GM12878 (cell line): ENCODE data around the gene MED22. TPM values are rescaled to one million over a fixed set of nuclear protein-coding genes. Genes with fewer than 3 reads are reported as not detected.

Experiments used
- ATAC-seq: fragments of 200-7000 bp; cut with Tn5 transposase; 3 replicates; pipeline ENCODE4 v1.9.1; 2020; ENCODE audit warnings: mild to moderate bottlenecking, moderate library complexity
- BruUV-seq: library from RNA; stranded (reverse); fragments of 400-500 nt; replicated peaks from 2 replicates; lab custom pipeline; 2021; lab: Mats Ljungman, UMichigan
- CTCF ChIA-PET: fragments of 300-600 bp; sonication (Branson Sonifier 250); formaldehyde crosslinking; extraction: SDS; loops from one replicate; lab custom pipeline; 2021; ENCODE audit warnings: inconsistent platforms; lab: Yijun Ruan, JAX
- POLR2A ChIA-PET: fragments of 350-600 bp; formaldehyde crosslinking; extraction: SDS; loops from one replicate; lab custom pipeline; 2021; ENCODE audit warnings: inconsistent platforms; lab: Charles Lee
- RAD21 ChIA-PET: fragments of 300-600 bp; sonication (Branson Sonifier 250); formaldehyde crosslinking; loops from one replicate; lab custom pipeline; 2023; ENCODE audit warnings: antibody characterized with exemption; ENCODE audit not compliant: unreplicated experiment; lab: Charles Lee
- SMC1A ChIA-PET: fragments of 300-600 bp; sonication (Branson Sonifier 250); formaldehyde crosslinking; loops from one replicate; lab custom pipeline; 2023; ENCODE audit not compliant: unreplicated experiment, uncharacterized antibody; lab: Charles Lee
- DNase-seq: peaks from one replicate; pipeline ENCODE4 v3.0.0-alpha.2; 2011; ENCODE audit warnings: low read depth, low spot score
- FAIRE-seq: peaks from 3 replicates; lab custom pipeline; 2011; peaks lifted over from hg19 to GRCh38; lab: Jason Lieb, UNC
- H2AFZ ChIP-seq: 2 replicates; pipeline ENCODE4 v1.6.0; 2011; ENCODE audit warnings: low read depth, low read length, control low read depth; ENCODE audit not compliant: control insufficient read depth
- H3K27ac ChIP-seq: 2 replicates; pipeline ENCODE4 v1.5.1; 2011; ENCODE audit warnings: control low read depth; ENCODE audit not compliant: control insufficient read depth, insufficient read depth
- H3K27me3 ChIP-seq, 2 experiments: replicated peaks in 1 of 2; 2 replicates each; pipeline versions ENCODE4 v1.6.0 to v1.6.1; 2011; ENCODE audit warnings: low read length in 1 of 2; ENCODE audit not compliant: control insufficient read depth in 2 of 2, insufficient read depth in 2 of 2
- H3K36me3 ChIP-seq, 2 experiments: 2 replicates each; pipeline ENCODE4 v1.5.1; 2011; ENCODE audit warnings: low read length in 1 of 2; ENCODE audit not compliant: control insufficient read depth in 2 of 2, insufficient read depth in 2 of 2
- H3K4me1 ChIP-seq: 2 replicates; pipeline ENCODE4 v1.6.1; 2011; ENCODE audit warnings: mild to moderate bottlenecking, low read length, moderate library complexity, mixed read lengths; ENCODE audit not compliant: control insufficient read depth, insufficient read depth
- H3K4me2 ChIP-seq: 2 replicates; pipeline ENCODE4 v1.6.0; 2011; ENCODE audit warnings: control low read depth; ENCODE audit not compliant: control insufficient read depth, insufficient read depth
- H3K4me3 ChIP-seq: fragments of 200-600 bp; sonication (generic); 2 replicates; pipeline ENCODE4 v1.5.1; 2016
- H3K79me2 ChIP-seq: 2 replicates; pipeline ENCODE4 v1.6.0; 2011; ENCODE audit warnings: low read length; ENCODE audit not compliant: control insufficient read depth, insufficient read depth
- H3K9ac ChIP-seq: 2 replicates; pipeline ENCODE4 v1.8.0; 2011; ENCODE audit warnings: low read length, control low read depth, mixed read lengths; ENCODE audit not compliant: control insufficient read depth, insufficient read depth
- H3K9me3 ChIP-seq: replicated peaks from 3 replicates; pipeline ENCODE4 v1.5.1; 2011; ENCODE audit warnings: mild to moderate bottlenecking, low read length; ENCODE audit not compliant: control insufficient read depth, insufficient read depth
- H4K20me1 ChIP-seq: 2 replicates; pipeline ENCODE4 v1.6.0; 2011; ENCODE audit not compliant: control insufficient read depth, insufficient read depth
- ATF7 ChIP-seq: fragments of 450-650 bp; IDR thresholded peaks from 2 replicates; pipeline ENCODE4 v1.6.1; 2016; ENCODE audit warnings: low read depth, mild to moderate bottlenecking
- BMI1 ChIP-seq: fragments of 450-650 bp; IDR thresholded peaks from 2 replicates; pipeline ENCODE4 v1.6.1; 2016; ENCODE audit warnings: mild to moderate bottlenecking, moderate library complexity, borderline replicate concordance
- BRCA1 ChIP-seq: IDR thresholded peaks from 2 replicates; pipeline ENCODE4 v1.6.1; 2011; ENCODE audit warnings: low read depth, low read length, improper control_type of control experiment
- ESRRA ChIP-seq: IDR thresholded peaks from 2 replicates; pipeline ENCODE4 v1.6.1; 2012; ENCODE audit warnings: mild to moderate bottlenecking, low read length, improper control_type of control experiment
- LARP7 ChIP-seq: fragments of 450-650 bp; IDR thresholded peaks from 2 replicates; pipeline ENCODE4 v1.6.1; 2017; ENCODE audit warnings: mild to moderate bottlenecking
- MEF2A ChIP-seq: IDR thresholded peaks from 2 replicates; pipeline ENCODE4 v1.6.1; 2011; ENCODE audit warnings: low read depth, mild to moderate bottlenecking, low read length, moderate library complexity; ENCODE audit not compliant: insufficient read depth
- MYC ChIP-seq: IDR thresholded peaks from 2 replicates; pipeline ENCODE4 v1.6.1; 2011; ENCODE audit warnings: mild to moderate bottlenecking, low read length, moderate library complexity, inconsistent platforms; ENCODE audit not compliant: insufficient read depth, insufficient replicate concordance, insufficient read length, severe bottlenecking
- NR2C1 ChIP-seq: fragments of 450-650 bp; IDR thresholded peaks from 2 replicates; pipeline ENCODE4 v1.6.1; 2017; ENCODE audit warnings: antibody characterized with exemption, mild to moderate bottlenecking, moderate library complexity
- RB1 ChIP-seq: fragments of 450-650 bp; formaldehyde crosslinking; IDR thresholded peaks from 2 replicates; pipeline ENCODE4 v1.6.1; 2017; ENCODE audit warnings: mild to moderate bottlenecking, borderline replicate concordance
- SREBF1 ChIP-seq: IDR thresholded peaks from 2 replicates; pipeline ENCODE4 v1.6.1; 2012; ENCODE audit warnings: mild to moderate bottlenecking, low read length
- SUZ12 ChIP-seq: fragments of 200-600 bp; sonication (generic); IDR thresholded peaks from one replicate; pipeline ENCODE4 v1.6.1; 2018; ENCODE audit warnings: antibody characterized with exemption, mild to moderate bottlenecking; ENCODE audit not compliant: unreplicated experiment
- USF1 ChIP-seq: IDR thresholded peaks from 2 replicates; pipeline ENCODE4 v1.6.1; 2011; ENCODE audit warnings: borderline replicate concordance, low read depth, mild to moderate bottlenecking, moderate library complexity, mixed read lengths, low read length; ENCODE audit not compliant: insufficient read depth; ENCODE audit errors: extremely low read length
- YY1 ChIP-seq: IDR thresholded peaks from 2 replicates; pipeline ENCODE4 v1.6.1; 2011; ENCODE audit warnings: low read depth, mild to moderate bottlenecking, low read length
- ZBTB11 ChIP-seq: fragments of 450-650 bp; formaldehyde crosslinking; IDR thresholded peaks from 2 replicates; pipeline ENCODE4 v1.5.0; 2022; ENCODE audit warnings: mild to moderate bottlenecking, missing genetic modification characterization
- ZNF384 ChIP-seq: IDR thresholded peaks from 2 replicates; pipeline ENCODE4 v1.6.1; 2012; ENCODE audit warnings: low read depth, mild to moderate bottlenecking, low read length, improper control_type of control experiment, borderline replicate concordance
- WGBS: methylation state at CpG from one replicate; pipeline ENCODE4 v1.1.6; 2016; ENCODE audit warnings: low lambda C conversion rate; ENCODE audit not compliant: insufficient replicate concordance, insufficient coverage; ENCODE audit errors: missing lambda C conversion rate; 5-methylcytosine and 5-hydroxymethylcytosine counted together
- in situ Hi-C: fragments of 300-500 bp; cut with MboI; formaldehyde crosslinking; loops from 9 replicates; pipeline ENCODE4 v1.14.3; 2018; ENCODE audit warnings: mixed read lengths
- intact Hi-C: fragments of 100-400 bp; cut with micrococcal nuclease; formaldehyde crosslinking; loops from one replicate; pipeline ENCODE4 v1.14.2; 2022; ENCODE audit not compliant: unreplicated experiment
- polyA plus RNA-seq, 11 experiments: library from polyadenylated mRNA; depleted of rRNA in 4 of 11; unstranded in 6 of 11; stranded (reverse) in 5 of 11; fragments of >200 nt; fragmentation: Nextera tagmentation in 4 of 11; fragmentation: Illumina TruSeq in 1 of 11; extraction: Ambion mirVana in 4 of 11; extraction: Trizol in 1 of 11; gene quantifications; 1 replicate in 1 of 11; 2 replicates in 10 of 11; pipeline versions ENCODE4 v1.2.1 to v1.2.3, GENCODE V29; 2011 to 2016; ENCODE audit warnings: inconsistent platforms in 2 of 11, missing spikeins in 2 of 11, low read depth in 1 of 11
- total RNA-seq, 4 experiments: library from RNA; depleted of rRNA in 3 of 4; stranded (reverse); fragments of >200 nt in 3 of 4; fragmentation: Illumina TruSeq in 1 of 4; extraction: Trizol in 1 of 4; gene quantifications; 2 replicates each; pipeline versions ENCODE4 v1.2.1 to v1.2.3, GENCODE V29; 2013 to 2021
- TF ChIP-seq, protein P1 (sequence below): IDR thresholded peaks from 2 replicates; pipeline ENCODE4 v1.6.1; 2012; ENCODE audit warnings: mild to moderate bottlenecking, low read depth, low read length

The MED22 gene
- total and polyA plus RNA-seq, 10 of the 15 experiments (the other 5 are each of a cell fraction or from before 2014, with no cell fraction given): 1.4 to 42.1 (median 24.6) TPM

DNA sequence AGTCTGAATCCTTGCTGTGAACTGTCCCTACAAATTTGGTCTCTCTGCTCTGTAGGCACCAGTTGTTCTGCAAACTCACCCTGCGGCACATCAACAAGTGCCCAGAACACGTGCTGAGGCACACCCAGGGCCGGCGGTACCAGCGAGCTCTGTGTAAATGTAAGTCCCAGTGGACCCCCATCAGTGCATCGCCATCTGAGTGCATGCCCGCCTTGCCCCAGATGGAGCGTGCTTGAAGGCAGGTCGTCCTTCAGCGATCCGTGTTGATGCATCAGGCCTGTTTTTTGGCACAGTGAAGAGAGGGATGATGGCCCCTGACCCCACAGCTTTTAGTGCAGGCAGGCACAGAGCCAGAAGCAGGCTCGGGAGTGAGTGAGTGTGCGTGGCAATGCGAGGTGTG lies 9.7 kb upstream of the MED22 start:
- ChIA-PET CTCF (interaction anchor here (0.9 to 3.1 kb wide), 3 partner anchors 12 to 27 kb away, joined by 3 to 16 read pairs (median 4); no protein-coding TSS in a partner anchor), SMC1A (interaction anchor here (1.1 to 1.5 kb wide), 3 partner anchors 15 to 171 kb away, joined by 3 to 5 read pairs (median 3); no protein-coding TSS in a partner anchor), POLR2A (interaction anchor here (1.0 to 1.7 kb wide), 6 partner anchors 10 to 327 kb away, joined by 3 to 7 read pairs (median 4); partner anchors contain the start of genes MED22 and RPL7A), RAD21 (no interaction called here)
- Histone ChIP-seq H4K20me1 (no peaks in the 10 kb centered on the region), H3K4me2 (peak overlapping the region; percentile 79), H3K9ac (no peak overlapping the region), H2AFZ (no peak overlapping the region), H3K9me3 (no peaks in the 10 kb centered on the region), H3K79me2 (peaks cover 21% of the 10 kb centered on the region), H3K4me3 (peak overlapping the region; percentile 91), H3K36me3 (peaks cover 17 to 30% of the 10 kb centered on the region in 2 experiments; a peak in 3 of 4 replicates), H3K27ac (no peak overlapping the region), H3K27me3 (no peaks in the 10 kb centered on the region), H3K4me1 (no peaks in the 10 kb centered on the region; the same call in none of the 2 replicates)
- DNase-seq (no peak), ATAC-seq (no peak), FAIRE-seq (no peak)
- in situ Hi-C loops: no loop called here
- 87% methylated on average over 14 of the region's 14 CpGs for WGBS
- BruUV-seq: no TSS peak
- intact Hi-C loops: no loop called here
- TF ChIP-seq SUZ12: no peak
- no peak for TF ChIP-seq MYC
- TF ChIP-seq YY1: no peak
- TF ChIP-seq, protein P1, sequence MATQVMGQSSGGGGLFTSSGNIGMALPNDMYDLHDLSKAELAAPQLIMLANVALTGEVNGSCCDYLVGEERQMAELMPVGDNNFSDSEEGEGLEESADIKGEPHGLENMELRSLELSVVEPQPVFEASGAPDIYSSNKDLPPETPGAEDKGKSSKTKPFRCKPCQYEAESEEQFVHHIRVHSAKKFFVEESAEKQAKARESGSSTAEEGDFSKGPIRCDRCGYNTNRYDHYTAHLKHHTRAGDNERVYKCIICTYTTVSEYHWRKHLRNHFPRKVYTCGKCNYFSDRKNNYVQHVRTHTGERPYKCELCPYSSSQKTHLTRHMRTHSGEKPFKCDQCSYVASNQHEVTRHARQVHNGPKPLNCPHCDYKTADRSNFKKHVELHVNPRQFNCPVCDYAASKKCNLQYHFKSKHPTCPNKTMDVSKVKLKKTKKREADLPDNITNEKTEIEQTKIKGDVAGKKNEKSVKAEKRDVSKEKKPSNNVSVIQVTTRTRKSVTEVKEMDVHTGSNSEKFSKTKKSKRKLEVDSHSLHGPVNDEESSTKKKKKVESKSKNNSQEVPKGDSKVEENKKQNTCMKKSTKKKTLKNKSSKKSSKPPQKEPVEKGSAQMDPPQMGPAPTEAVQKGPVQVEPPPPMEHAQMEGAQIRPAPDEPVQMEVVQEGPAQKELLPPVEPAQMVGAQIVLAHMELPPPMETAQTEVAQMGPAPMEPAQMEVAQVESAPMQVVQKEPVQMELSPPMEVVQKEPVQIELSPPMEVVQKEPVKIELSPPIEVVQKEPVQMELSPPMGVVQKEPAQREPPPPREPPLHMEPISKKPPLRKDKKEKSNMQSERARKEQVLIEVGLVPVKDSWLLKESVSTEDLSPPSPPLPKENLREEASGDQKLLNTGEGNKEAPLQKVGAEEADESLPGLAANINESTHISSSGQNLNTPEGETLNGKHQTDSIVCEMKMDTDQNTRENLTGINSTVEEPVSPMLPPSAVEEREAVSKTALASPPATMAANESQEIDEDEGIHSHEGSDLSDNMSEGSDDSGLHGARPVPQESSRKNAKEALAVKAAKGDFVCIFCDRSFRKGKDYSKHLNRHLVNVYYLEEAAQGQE: no peak
- no peak for TF ChIP-seq USF1
- no peak for TF ChIP-seq ESRRA
- TF ChIP-seq BMI1: no peak
- TF ChIP-seq ATF7: no peak
- no peak for TF ChIP-seq RB1
- TF ChIP-seq NR2C1: no peak
- TF ChIP-seq ZNF384: no peak
- TF ChIP-seq BRCA1: no peak
- TF ChIP-seq SREBF1: no peak
- no peak for TF ChIP-seq LARP7
- no peak for TF ChIP-seq ZBTB11
- no peak for TF ChIP-seq MEF2A
